Chondrocyte (in vitro differentiated cells): ENCODE measurements around the gene SEZ6. TPM values are rescaled to one million over a fixed set of nuclear protein-coding genes. Genes with fewer than 3 reads are reported as not detected.
A peak's percentile ranks its signal among the peaks of the same experiment; 100 is the strongest.

ENCODE experiments used
- DNase-seq: peaks from one replicate; pipeline ENCODE4 v3.0.0; 2021; ENCODE audit warnings: mixed read lengths, low spot score
- H3K27ac Mint-ChIP-seq: one replicate; pipeline ENCODE4 v1.8.0; 2021; ENCODE audit warnings: mild to moderate bottlenecking, moderate library complexity, mixed read lengths; ENCODE audit not compliant: unreplicated experiment
- H3K27me3 Mint-ChIP-seq: 2 replicates; pipeline ENCODE4 v1.8.0; 2021; ENCODE audit warnings: low read depth, mixed read lengths
- H3K36me3 Mint-ChIP-seq: 2 replicates; pipeline ENCODE4 v1.8.0; 2021; ENCODE audit warnings: low read depth, mixed read lengths
- H3K4me1 Mint-ChIP-seq: 2 replicates; pipeline ENCODE4 v1.8.0; 2021; ENCODE audit warnings: low read depth, mild to moderate bottlenecking, mixed read lengths
- H3K4me3 Mint-ChIP-seq: one replicate; pipeline ENCODE4 v1.8.0; 2021; ENCODE audit warnings: mild to moderate bottlenecking, moderate library complexity, mixed read lengths; ENCODE audit not compliant: unreplicated experiment
- H3K9me3 Mint-ChIP-seq: 2 replicates; pipeline ENCODE4 v1.8.0; 2021; ENCODE audit warnings: low read depth, mixed read lengths
- CTCF ChIP-seq: fragments of 200-600 bp; sonication (generic); IDR thresholded peaks from 2 replicates; pipeline ENCODE4 v1.5.0; 2021; ENCODE audit warnings: antibody characterized with exemption, mild to moderate bottlenecking, moderate library complexity
- total RNA-seq: library from RNA; stranded (reverse); gene quantifications from 3 replicates; pipeline ENCODE4 v1.2.1, GENCODE V29; 2021

The SEZ6 gene
- total RNA-seq, 1 donor from 2014 or later, result 0.35 TPM

GRCh38 chr17:29050176-29050575 is 44.3 kb upstream of the SEZ6 start:
- Mint-ChIP-seq H3K27me3 (peaks cover 3% of the 10 kb centered on the region), H3K36me3 (no peaks in the 10 kb centered on the region), H3K4me3 (no peak overlapping the region), H3K9me3 (no peaks in the 10 kb centered on the region), H3K27ac (no peak overlapping the region), H3K4me1 (peaks cover 20% of the 10 kb centered on the region)
- no peak for TF ChIP-seq CTCF
- peak; percentile 26 for DNase-seq

DNA sequence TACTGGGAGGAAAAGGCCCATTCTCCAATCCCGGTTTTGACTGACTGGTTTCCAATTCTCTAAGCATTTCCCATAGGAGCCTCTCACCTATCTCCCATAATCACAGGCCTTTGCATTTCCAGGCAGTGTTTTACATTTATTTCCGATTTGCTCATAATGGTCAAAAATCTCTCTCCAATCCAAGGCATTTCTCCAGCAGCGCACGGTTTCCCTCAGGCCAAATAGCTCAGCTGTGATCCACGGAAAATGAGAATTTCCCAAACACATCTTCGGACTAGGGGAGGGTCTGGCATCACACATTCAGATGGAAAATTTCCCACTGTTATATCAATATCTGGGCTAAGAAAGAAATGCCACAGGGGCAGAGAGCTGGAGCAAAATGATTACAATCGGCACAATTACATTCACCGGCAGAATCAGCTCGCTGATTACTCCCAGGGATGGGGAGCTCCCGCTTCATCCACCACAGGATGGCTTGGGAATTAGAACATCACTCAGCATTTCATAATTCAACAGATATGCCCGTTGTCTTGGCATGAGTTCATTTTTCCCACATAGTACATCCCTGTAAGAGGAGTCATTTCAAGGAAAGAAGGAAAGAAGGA is 43.8 kb upstream of the SEZ6 start:
- H3K27ac Mint-ChIP-seq, result no peak overlapping the region
- peaks cover under 1% of the 10 kb centered on the region for H3K27me3 Mint-ChIP-seq
- H3K4me3 Mint-ChIP-seq, result no peak overlapping the region

GRCh38 chr17:29048440-29049368 is 42.9 kb upstream of the SEZ6 start:
- no peak for TF ChIP-seq CTCF
- Mint-ChIP-seq H3K27ac (peak overlapping the region; percentile 17), H3K27me3 (no peaks in the 10 kb centered on the region), H3K9me3 (no peaks in the 10 kb centered on the region), H3K4me1 (peaks cover 26% of the 10 kb centered on the region), H3K4me3 (no peak overlapping the region), H3K36me3 (no peaks in the 10 kb centered on the region)
- peak; percentile 22 for DNase-seq

More for the DNA sequence above, 43.8 kb upstream of the SEZ6 start:
- DNase-seq, result no peak
- H3K9me3 Mint-ChIP-seq, result no peaks in the 10 kb centered on the region
- peaks cover 20% of the 10 kb centered on the region for H3K4me1 Mint-ChIP-seq
- no peak for TF ChIP-seq CTCF
- H3K36me3 Mint-ChIP-seq, result no peaks in the 10 kb centered on the region

DNA sequence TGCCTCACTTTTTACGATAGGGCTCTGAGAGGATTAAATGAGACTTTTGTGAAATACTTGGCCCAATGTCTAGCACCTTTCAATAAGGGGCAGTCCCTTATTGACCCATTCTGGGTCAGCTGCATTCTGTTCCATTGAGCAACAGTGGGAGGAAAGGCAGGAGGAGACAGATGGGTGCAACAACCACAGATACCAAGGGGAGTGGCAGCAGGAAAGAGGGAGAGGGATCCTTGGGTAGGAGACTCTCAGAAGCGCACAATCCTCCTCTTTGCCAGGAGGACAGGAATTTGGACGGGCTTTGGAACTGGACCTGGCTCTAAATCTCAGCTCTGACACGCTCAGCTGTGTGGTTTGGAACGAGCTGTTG is 40.6 kb upstream of the SEZ6 start:
- H3K4me3 Mint-ChIP-seq, result no peak overlapping the region
- peaks cover 40% of the 10 kb centered on the region for H3K4me1 Mint-ChIP-seq
- no peak overlapping the region for H3K27ac Mint-ChIP-seq
- H3K27me3 Mint-ChIP-seq, result no peaks in the 10 kb centered on the region
- TF ChIP-seq CTCF, result no peak
- no peak for DNase-seq
- H3K9me3 Mint-ChIP-seq, result no peaks in the 10 kb centered on the region
- H3K36me3 Mint-ChIP-seq, result no peaks in the 10 kb centered on the region

DNA sequence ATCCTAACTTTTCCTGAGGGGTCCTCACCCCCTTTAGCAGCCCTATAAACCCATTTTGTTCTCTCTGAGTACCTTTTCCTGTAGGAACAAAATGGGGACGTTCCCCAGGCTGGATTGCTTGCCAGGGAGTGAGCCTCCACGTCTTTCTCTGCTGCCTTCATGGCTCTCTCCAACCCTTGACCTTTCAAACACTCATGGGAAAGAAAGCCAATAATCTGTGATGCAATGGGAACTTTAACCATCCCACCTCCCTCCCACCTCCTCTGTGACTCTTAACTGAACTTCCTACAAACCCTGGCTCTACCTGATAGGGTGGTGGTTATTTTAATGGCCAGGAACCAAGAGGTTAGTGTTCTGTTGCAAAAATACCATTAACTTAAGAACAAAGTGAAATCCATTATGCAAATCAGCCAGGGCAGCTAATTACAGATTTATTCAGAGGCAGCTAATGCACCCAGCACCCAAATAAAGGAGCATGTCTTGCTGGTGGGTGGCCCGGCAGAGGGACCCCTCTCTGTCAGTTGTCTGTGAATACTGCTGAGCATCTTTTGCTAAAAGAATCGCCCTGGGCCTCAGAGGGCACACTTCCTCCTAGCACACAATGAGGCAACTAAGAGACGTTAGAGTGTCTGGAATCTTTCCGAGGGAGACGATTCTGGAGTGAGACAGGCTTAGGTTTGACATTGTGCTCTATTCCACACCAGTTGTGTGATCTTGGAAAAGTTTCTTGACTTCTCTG is 40.1 kb upstream of the SEZ6 start:
- Mint-ChIP-seq H3K27me3 (no peaks in the 10 kb centered on the region), H3K4me3 (no peak overlapping the region), H3K4me1 (peaks cover 41% of the 10 kb centered on the region), H3K27ac (no peak overlapping the region), H3K36me3 (no peaks in the 10 kb centered on the region), H3K9me3 (no peaks in the 10 kb centered on the region)
- DNase-seq, result no peak
- no peak for TF ChIP-seq CTCF
